HUES48 (cell line): Measurements from ENCODE around the gene KCND2.

Source experiments
- H3K27ac ChIP-seq: one replicate; pipeline ENCODE4 v1.7.0; 2013; ENCODE audit warnings: low read depth, low read length, inconsistent platforms
- H3K27me3 ChIP-seq: 2 replicates; pipeline ENCODE4 v1.6.1; 2013; ENCODE audit warnings: mild to moderate bottlenecking, low read length; ENCODE audit not compliant: control insufficient read depth, insufficient read depth
- H3K36me3 ChIP-seq: 2 replicates; pipeline ENCODE4 v1.6.1; 2013; ENCODE audit warnings: low read length; ENCODE audit not compliant: control insufficient read depth, insufficient read depth
- H3K4me1 ChIP-seq: 2 replicates; pipeline ENCODE4 v1.6.1; 2013; ENCODE audit warnings: mild to moderate bottlenecking, low read length; ENCODE audit not compliant: control insufficient read depth, insufficient read depth
- H3K4me3 ChIP-seq: 2 replicates; pipeline ENCODE4 v1.5.1; 2013; ENCODE audit warnings: mild to moderate bottlenecking, low read depth, low read length
- H3K9ac ChIP-seq: 2 replicates; pipeline ENCODE4 v1.6.1; 2013; ENCODE audit warnings: mild to moderate bottlenecking, low read depth, low read length, moderate library complexity
- H3K9me3 ChIP-seq: 2 replicates; pipeline ENCODE4 v1.6.1; 2013; ENCODE audit warnings: low read length; ENCODE audit not compliant: control insufficient read depth, insufficient read depth

The KCND2 gene

DNA sequence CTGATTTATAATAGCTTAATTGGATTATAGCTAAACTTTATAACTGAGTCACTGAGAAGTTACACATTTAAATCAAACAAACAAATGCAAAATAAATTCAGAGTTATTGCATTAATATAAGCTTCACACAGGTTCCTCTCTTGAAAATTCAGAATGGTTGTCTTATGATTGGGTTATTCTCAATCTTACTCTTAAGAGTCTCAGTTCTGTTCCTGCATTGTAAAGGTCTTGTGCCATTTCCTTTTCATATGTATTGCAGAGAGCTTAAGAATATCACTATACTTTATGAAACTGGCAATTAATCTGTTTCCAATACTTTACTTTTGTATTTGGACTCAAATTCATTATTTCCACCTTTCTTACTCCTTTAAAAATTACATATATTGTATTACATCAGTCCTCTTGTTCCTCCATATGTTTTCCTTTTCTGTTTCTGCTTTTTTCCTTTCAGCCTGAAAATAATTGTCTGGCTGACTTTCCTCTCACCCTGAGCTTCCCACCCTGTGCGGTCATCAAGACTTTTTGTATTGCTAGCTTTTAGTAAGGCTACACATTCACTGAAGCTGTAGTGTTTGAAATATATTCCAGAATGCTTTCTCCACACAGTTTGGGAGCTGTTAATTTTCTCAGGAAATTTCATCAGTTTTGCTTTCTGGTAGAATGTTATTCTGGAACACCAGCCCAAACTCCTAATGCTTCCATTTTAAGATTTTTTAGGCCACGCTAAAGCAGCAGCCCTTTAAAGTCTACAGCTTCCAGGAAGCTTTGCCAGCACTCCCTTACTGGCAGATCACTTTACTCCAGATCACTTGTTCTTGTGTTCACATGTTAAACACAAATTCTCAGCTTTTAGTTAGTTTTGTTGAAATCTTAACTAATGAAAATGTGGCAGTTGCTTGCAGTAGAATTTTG, 139.4 kb downstream of the KCND2 start:
- Histone ChIP-seq H3K9me3 (no peaks in the 10 kb centered on the region), H3K4me3 (no peak overlapping the region), H3K27ac (peak overlapping the region; percentile 5), H3K27me3 (no peaks in the 10 kb centered on the region), H3K36me3 (no peaks in the 10 kb centered on the region), H3K9ac (no peak overlapping the region), H3K4me1 (no peaks in the 10 kb centered on the region)

DNA sequence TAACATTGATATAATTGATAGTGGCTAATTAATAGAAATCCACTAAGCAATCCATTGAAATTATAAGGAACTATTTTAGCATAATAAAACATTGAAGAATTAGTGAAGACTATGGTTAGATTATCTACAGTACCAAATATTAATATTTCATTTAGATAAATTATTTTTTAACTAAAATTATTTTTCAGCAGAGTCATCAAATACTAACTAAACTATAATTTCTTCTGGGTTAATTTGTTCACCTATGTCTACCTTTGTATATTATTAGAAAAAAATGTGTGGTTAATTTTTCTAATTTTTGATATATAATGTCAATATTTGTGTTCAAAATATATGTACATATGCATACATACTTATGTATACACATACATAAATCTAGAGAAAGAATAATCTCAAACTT, 140.2 kb downstream of the KCND2 start:
- no peak overlapping the region for H3K4me3 ChIP-seq
- H3K27ac ChIP-seq, result no peak overlapping the region
- no peaks in the 10 kb centered on the region for H3K27me3 ChIP-seq
- H3K4me1 ChIP-seq, result no peaks in the 10 kb centered on the region
- H3K9ac ChIP-seq, result no peak overlapping the region
- no peaks in the 10 kb centered on the region for H3K9me3 ChIP-seq
- H3K36me3 ChIP-seq, result no peaks in the 10 kb centered on the region

DNA sequence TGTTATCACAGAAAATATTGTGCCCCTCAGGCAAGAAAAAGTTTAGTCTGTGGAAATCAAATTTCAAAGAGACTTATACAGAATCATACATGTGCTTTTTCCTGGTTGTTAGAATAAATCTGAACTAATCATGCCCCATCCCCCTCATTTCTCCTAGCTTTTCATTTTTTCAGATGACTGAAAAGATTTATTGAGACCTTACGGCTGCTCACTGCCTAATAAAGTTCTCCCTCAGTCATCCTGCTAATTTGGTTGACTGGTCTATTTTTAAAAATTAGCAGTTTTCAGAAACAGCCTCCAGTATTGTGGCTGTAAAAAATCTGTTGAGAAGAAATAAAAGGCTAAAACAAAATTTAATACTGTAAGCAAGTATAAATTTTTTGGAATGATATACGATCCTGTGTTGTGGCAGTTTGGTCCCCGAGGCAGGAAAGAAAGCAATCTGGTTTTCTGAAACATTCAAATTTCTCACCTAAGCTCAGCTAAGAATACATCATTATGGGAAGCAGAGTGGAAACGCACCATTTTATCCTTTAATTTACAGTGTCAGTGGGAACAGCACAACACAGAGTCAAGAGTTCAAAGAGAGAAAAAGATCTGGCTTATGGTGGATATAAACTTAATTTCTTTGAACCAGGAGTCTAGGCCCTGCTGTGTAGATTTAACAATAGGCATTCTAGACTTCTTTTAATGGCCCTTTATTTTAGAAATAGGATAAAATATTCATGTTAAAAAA, 144.4 kb downstream of the KCND2 start:
- no peak overlapping the region for H3K9ac ChIP-seq
- no peak overlapping the region for H3K27ac ChIP-seq
- no peaks in the 10 kb centered on the region for H3K36me3 ChIP-seq
- no peaks in the 10 kb centered on the region for H3K9me3 ChIP-seq
- H3K4me1 ChIP-seq, result no peaks in the 10 kb centered on the region
- H3K4me3 ChIP-seq, result no peak overlapping the region
- no peaks in the 10 kb centered on the region for H3K27me3 ChIP-seq

DNA sequence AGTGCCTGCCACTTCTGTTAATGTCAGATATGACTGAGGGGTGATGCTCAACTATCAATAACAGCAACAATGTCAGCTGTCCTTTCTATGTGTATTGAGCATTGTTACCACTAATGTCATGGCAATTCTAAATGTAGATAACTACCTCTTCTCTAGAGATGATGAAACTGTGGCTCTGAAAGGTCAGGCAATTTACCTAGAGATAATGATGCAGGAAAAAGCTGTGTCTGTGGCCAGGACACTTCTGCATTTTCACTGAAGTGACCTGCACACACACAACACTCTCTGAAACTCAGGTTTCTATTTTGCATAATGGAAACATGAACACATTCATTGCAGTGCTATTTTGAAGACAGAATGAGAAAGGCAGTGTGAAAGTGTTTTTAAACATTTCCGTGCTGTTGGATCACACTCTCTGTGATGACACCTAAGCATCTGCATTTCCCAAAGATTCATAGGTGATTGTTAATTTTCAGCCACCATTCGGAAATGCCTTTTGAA, 148.2 kb downstream of the KCND2 start:
- no peaks in the 10 kb centered on the region for H3K36me3 ChIP-seq
- no peaks in the 10 kb centered on the region for H3K4me1 ChIP-seq
- no peak overlapping the region for H3K4me3 ChIP-seq
- no peak overlapping the region for H3K27ac ChIP-seq
- H3K27me3 ChIP-seq, result no peaks in the 10 kb centered on the region
- H3K9me3 ChIP-seq, result no peaks in the 10 kb centered on the region
- H3K9ac ChIP-seq, result no peak overlapping the region

DNA sequence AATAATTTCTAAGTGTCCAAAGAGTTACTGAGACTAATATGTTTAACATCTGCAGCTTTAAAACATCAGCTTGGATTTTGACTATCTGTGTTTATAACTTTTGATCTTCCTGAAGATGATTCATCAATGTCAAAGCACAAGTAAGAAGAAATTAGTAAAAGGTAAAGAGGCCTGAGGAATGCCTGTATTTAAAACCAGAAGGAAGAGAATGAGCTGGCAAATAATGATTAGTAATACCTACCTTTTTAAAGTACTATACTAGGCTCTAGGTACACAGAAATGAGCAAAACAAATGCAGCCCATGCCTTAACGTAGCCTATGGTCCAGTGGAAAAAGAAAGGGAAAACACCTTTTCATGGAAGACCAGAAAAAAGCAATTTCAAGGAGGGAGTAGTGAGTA, 158.0 kb downstream of the KCND2 start:
- no peaks in the 10 kb centered on the region for H3K36me3 ChIP-seq
- H3K9me3 ChIP-seq, result no peaks in the 10 kb centered on the region
- H3K27me3 ChIP-seq, result no peaks in the 10 kb centered on the region
- no peaks in the 10 kb centered on the region for H3K4me1 ChIP-seq
- H3K9ac ChIP-seq, result no peak overlapping the region
- H3K4me3 ChIP-seq, result no peak overlapping the region
- no peak overlapping the region for H3K27ac ChIP-seq

DNA sequence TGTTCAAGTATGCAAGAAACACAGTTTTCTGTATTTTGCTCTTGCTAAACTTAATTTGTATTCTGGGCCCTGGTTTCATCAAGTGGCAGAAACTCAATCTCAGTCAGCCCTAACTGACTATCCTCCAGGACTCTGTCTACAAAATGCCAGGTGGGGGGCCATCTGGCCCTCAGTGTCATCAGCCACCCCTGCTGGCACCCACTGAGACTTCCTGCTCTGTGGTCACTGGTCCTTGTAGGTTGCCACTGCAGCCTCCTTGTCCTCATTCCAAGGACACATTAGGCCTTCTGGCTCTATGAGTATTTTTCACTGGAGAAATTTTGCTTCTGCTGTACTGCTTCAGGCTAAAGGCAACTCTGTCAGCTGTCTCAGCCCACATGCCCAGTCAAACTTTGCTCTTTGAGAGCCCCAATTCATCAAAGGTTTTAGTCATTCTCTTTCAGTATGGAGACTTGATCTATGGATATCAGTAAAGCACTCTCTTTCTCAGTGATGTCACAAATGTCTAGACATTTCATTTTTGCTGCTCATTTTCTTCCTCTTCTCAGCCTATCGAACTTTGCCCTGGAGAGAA, 163.6 kb downstream of the KCND2 start:
- Histone ChIP-seq H3K4me3 (no peak overlapping the region), H3K9ac (no peak overlapping the region), H3K27ac (no peak overlapping the region), H3K36me3 (no peaks in the 10 kb centered on the region), H3K27me3 (no peaks in the 10 kb centered on the region), H3K4me1 (no peaks in the 10 kb centered on the region), H3K9me3 (no peaks in the 10 kb centered on the region)

DNA sequence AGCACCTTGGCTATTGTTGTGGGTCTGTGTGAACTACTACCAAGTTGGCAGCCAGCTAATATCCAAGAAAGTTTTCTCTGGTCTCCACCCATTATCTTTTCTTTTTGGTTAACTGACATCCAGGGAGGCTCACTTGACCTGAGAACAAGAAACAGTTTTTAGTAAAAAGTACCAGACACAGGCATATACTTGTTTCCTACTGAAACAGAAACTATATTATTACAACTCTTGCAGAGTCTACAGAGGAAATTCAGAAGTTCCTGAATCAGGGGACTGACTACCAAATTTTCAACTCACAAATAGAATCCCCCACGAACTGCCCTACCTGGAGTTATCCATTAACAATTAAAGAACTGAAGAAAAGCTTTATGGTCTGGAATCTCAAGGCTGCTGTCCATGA, 168.9 kb downstream of the KCND2 start:
- Histone ChIP-seq H3K36me3 (no peaks in the 10 kb centered on the region), H3K9me3 (no peaks in the 10 kb centered on the region), H3K4me1 (no peaks in the 10 kb centered on the region), H3K4me3 (no peak overlapping the region), H3K9ac (no peak overlapping the region), H3K27me3 (no peaks in the 10 kb centered on the region), H3K27ac (no peak overlapping the region)

DNA sequence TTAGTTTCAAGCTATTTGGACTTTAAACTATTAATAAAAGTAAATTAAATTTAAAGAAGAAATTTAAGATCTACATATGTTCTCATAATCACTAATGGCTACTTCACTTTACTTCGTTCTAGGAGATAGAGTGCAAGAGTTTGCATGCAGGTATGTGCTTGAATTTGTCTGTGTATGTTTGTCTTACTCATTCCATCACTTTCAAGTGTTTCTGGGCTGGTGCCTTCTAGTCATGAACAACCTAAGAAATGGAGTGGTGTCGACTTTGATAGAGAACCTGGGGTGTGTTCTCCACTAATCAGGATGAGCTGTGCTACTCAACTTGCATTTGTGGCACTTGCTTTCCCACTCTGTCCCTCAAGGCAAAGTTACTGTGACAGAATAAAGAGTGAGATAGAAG, 169.9 kb downstream of the KCND2 start:
- H3K27me3 ChIP-seq, result no peaks in the 10 kb centered on the region
- H3K9me3 ChIP-seq, result no peaks in the 10 kb centered on the region
- no peak overlapping the region for H3K9ac ChIP-seq
- H3K27ac ChIP-seq, result no peak overlapping the region
- H3K4me3 ChIP-seq, result no peak overlapping the region
- H3K36me3 ChIP-seq, result no peaks in the 10 kb centered on the region
- no peaks in the 10 kb centered on the region for H3K4me1 ChIP-seq

DNA sequence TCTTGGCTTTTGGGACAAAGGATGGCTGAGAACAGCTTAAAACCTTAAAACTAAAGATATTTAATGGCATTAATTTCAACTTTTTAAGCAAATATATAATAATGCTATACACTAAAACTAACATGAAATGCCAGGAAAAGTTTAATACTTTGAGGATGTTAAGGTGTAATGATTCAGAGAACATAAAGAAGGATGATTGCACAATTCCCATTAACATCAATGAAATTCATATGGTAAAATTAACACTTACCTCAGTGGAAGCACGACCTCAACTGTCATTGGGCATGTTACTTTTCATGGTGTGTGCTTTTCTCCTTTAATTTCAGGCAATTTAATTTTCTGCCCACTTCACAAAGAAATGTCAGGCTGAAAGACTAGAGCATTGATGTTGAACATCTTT, 171.7 kb downstream of the KCND2 start:
- Histone ChIP-seq H3K9me3 (no peaks in the 10 kb centered on the region), H3K27ac (no peak overlapping the region), H3K36me3 (no peaks in the 10 kb centered on the region), H3K9ac (no peak overlapping the region), H3K4me1 (no peaks in the 10 kb centered on the region), H3K4me3 (no peak overlapping the region), H3K27me3 (no peaks in the 10 kb centered on the region)

DNA sequence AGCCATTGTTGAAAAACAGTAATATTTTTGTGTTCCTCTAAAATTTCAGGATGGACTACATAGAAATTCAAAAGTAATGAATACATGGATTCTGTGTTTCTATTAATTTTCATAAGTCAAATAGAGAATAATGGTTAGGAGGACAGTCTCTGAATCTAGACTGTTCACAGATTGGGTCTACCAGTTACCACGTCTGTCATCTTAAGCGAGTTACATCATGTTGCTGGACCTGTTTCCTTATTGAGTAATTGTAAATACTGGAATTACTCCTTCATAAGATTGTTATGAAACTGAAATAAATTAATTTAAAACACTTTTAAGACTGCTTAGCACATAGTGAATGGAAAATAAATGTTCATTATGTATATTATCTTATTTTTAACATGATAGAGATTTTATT, 172.3 kb downstream of the KCND2 start:
- Histone ChIP-seq H3K4me3 (no peak overlapping the region), H3K27ac (no peak overlapping the region), H3K36me3 (no peaks in the 10 kb centered on the region), H3K4me1 (no peaks in the 10 kb centered on the region), H3K9me3 (no peaks in the 10 kb centered on the region), H3K9ac (no peak overlapping the region), H3K27me3 (no peaks in the 10 kb centered on the region)

DNA sequence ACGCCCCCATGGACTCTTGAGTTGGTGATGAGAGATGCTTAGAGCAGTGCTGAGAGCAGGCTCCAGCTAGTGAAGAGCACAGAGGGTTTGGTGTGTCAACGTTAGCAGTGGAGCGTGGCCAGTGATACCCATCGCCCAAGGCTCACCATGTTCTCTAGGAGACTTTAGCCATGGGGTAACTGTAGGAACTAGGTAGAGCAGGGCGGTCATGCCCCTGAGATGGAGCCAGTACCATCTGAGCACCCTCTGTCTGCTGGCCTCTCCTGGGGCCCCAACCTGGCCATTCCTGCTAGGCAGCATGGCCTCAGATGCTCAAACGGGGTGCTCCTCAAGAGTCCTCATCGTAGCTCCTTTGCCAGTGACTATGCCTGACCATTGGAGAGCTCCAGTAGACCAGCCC, 179.7 kb downstream of the KCND2 start:
- Histone ChIP-seq H3K9ac (no peak overlapping the region), H3K9me3 (peaks cover 29% of the 10 kb centered on the region), H3K4me3 (no peak overlapping the region), H3K27me3 (no peaks in the 10 kb centered on the region), H3K36me3 (no peaks in the 10 kb centered on the region), H3K27ac (no peak overlapping the region), H3K4me1 (no peaks in the 10 kb centered on the region)
